GM12865 (cell line): ENCODE data around the gene HDAC9.

Experiments used
- DNase-seq: peaks from one replicate; pipeline ENCODE4 v3.0.0; 2010; ENCODE audit warnings: low read depth
- H3K4me3 ChIP-seq: 2 replicates; pipeline ENCODE4 v1.5.1; 2011; ENCODE audit warnings: mild to moderate bottlenecking, low read depth, low read length, control low read depth
- TF ChIP-seq, protein P1 (sequence below): IDR thresholded peaks from 2 replicates; pipeline ENCODE4 v1.5.1; 2011; ENCODE audit warnings: low read length, control low read depth, low read depth, inconsistent platforms; ENCODE audit not compliant: insufficient read depth; ENCODE audit errors: missing control alignments

Gene HDAC9

DNA sequence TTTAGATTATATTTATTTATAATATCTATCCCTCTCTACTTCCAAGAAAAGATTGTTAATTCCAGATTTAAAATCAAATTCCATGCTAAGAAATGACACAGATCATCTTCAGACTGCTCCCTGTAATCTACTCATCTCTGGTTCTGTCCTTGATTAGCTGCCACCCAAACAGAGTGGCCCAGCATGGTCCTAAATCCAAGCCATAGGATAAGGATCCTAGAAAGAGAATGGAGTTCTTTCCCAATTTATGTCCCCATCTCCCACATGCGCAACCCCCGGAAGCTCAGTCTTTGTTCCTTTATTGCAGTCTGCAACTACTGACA is 23.4 kb upstream of the HDAC9 start:
- DNase-seq = no peak

DNA sequence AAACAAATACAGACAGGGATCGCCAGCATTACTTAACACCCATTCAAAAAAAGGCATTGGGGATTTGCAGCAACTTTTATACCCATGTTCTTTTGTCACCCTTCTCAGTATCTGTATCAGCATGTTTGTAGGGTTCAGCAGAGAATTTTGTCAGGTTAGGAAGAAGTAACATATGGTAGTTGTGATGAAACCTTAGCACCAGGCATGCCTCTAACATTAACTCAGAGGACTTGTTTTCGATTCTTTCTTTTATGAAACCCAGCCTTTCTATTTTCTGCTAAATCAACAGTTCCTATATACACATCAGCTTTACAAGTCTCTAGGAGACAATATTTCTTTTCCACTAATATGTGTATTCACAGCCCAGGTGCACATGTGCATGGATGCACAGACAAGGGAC is 22.4 kb upstream of the HDAC9 start:
- no peak overlapping the region for H3K4me3 ChIP-seq
- DNase-seq = no peak
- TF ChIP-seq, protein P1, sequence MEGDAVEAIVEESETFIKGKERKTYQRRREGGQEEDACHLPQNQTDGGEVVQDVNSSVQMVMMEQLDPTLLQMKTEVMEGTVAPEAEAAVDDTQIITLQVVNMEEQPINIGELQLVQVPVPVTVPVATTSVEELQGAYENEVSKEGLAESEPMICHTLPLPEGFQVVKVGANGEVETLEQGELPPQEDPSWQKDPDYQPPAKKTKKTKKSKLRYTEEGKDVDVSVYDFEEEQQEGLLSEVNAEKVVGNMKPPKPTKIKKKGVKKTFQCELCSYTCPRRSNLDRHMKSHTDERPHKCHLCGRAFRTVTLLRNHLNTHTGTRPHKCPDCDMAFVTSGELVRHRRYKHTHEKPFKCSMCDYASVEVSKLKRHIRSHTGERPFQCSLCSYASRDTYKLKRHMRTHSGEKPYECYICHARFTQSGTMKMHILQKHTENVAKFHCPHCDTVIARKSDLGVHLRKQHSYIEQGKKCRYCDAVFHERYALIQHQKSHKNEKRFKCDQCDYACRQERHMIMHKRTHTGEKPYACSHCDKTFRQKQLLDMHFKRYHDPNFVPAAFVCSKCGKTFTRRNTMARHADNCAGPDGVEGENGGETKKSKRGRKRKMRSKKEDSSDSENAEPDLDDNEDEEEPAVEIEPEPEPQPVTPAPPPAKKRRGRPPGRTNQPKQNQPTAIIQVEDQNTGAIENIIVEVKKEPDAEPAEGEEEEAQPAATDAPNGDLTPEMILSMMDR = no peak

More for the DNA sequence above, 23.4 kb upstream of the HDAC9 start:
- no peak overlapping the region for H3K4me3 ChIP-seq
- TF ChIP-seq, protein P1 = no peak

DNA sequence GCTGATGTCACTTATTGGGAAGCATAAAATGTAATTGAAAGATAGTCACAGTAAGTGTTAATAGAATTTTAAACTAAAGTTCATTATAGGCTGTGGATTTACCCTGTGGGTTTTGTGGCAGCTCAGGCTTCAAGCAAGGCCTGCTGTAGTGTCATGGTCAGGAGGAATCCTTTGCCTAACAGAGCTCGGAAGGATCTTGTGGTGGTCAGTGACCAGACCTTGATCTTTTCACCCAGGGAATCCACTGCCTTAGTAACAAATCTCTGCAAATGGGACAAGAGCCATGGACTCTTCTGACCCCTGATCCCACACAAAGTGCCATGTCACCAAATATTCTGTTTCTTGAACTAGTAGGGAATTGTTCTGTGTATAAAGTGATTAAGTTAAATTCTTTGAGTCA is 20.6 kb upstream of the HDAC9 start:
- H3K4me3 ChIP-seq = no peak overlapping the region
- TF ChIP-seq, protein P1 = no peak
- DNase-seq = no peak

DNA sequence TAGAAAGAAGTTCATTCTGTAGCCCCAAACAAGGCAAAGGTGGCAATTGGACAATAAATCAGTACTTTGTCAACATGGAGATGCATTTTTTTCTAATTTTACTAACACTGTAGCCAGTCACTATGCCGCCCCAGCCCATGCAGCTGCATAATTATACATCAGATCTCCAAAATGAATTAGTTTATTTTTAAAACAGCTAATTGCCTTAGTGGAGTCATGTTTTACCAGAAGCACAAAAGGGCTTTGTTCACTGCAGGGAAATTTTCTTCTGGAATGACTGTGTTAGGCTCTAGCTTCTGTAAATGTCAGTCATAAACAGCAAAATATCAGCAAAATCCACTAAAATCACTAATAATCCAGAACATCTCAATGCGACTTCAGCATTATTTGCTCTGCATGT is 20.1 kb upstream of the HDAC9 start:
- TF ChIP-seq, protein P1 = no peak
- H3K4me3 ChIP-seq = no peak overlapping the region
- DNase-seq = no peak

DNA sequence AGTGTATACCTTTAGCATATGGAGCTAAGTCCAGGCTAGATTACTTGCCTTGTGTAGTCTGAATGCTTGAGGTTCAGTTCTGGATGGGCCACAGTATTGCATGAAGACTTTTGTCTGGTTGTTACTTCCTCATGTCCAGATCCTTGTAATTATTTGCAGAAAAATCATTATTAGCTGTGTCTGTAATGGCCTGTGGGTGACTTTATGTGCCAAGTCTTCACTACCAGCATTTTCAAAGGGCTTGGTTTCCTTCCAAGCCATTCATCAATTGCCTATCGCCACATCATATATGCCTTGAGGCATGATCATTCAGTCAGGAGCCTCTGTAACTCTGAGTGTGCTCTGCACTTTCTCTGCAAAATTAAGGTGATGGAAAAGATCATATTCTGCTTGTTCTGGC is 13.8 kb upstream of the HDAC9 start:
- H3K4me3 ChIP-seq = no peak overlapping the region
- TF ChIP-seq, protein P1 = no peak
- DNase-seq = no peak

DNA sequence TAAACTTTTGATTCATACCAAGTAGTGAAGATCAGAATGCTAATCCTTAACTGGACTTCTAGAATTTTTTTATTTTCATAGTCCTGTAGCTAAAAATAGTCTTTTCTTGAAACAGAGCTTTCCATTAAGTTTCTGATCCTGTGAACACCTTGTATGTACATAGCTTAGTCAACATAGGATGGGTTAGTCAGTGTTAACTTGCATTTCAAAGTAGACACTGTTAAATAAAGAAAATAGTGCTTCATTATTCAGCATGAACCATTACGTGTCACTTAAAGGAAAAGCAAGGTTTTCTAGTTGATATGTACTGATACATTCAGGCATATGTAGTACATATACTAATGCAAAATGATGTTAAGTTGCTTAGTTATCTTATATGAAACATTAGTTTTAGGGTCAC is 7.5 kb upstream of the HDAC9 start:
- no peak overlapping the region for H3K4me3 ChIP-seq
- TF ChIP-seq, protein P1 = no peak
- DNase-seq = no peak

DNA sequence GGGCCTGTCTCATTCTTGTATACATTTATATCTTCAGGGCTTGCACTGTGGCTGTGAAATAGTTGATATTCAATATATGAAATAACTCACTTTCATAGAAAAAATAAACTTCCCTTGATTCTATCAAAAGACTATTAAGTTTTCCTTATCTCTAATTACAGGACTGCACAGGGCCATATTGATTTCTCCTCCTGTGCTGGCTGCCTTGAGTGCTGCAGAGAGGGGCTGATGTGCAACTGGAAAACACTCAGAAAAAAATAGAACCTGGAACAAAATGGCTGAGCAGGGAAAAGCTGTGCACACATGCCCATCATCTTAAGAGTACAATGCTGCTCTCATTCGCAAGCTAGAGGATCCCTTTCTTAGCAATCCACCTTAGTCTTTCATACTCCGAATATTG is 5.9 kb upstream of the HDAC9 start:
- H3K4me3 ChIP-seq = no peak overlapping the region
- DNase-seq = no peak
- TF ChIP-seq, protein P1 = no peak
